Endodermal cell (in vitro differentiated cells): ENCODE measurements around the gene MACROD2. TPM values are rescaled to one million over a fixed set of nuclear protein-coding genes. Genes with fewer than 3 reads are reported as not detected.

Source experiments
- DNase-seq: peaks from one replicate; pipeline ENCODE4 v3.0.0-alpha.2; 2017
- H3K27ac ChIP-seq: 2 replicates; pipeline ENCODE4 v1.5.1; 2013; ENCODE audit warnings: mild to moderate bottlenecking, low read depth, low read length, moderate library complexity
- H3K27me3 ChIP-seq: 2 replicates; pipeline ENCODE4 v1.6.1; 2013; ENCODE audit warnings: mild to moderate bottlenecking, low read length, moderate library complexity; ENCODE audit not compliant: insufficient read depth, control insufficient read depth, poor library complexity, severe bottlenecking
- H3K36me3 ChIP-seq: 2 replicates; pipeline ENCODE4 v1.7.0; 2013; ENCODE audit warnings: mild to moderate bottlenecking, low read length, moderate library complexity; ENCODE audit not compliant: control insufficient read depth, insufficient read depth
- H3K4me1 ChIP-seq: one replicate; pipeline ENCODE4 v1.7.0; 2013; ENCODE audit warnings: low read length; ENCODE audit not compliant: control insufficient read depth, insufficient read depth
- H3K4me3 ChIP-seq: 2 replicates; pipeline ENCODE4 v1.5.1; 2013; ENCODE audit warnings: mild to moderate bottlenecking, low read length, moderate library complexity
- H3K9ac ChIP-seq: 2 replicates; pipeline ENCODE4 v1.6.1; 2013; ENCODE audit warnings: mild to moderate bottlenecking, low read length, moderate library complexity; ENCODE audit not compliant: poor library complexity, severe bottlenecking; ENCODE audit errors: extremely low read depth
- H3K9me3 ChIP-seq: 2 replicates; pipeline ENCODE4 v1.6.1; 2013; ENCODE audit warnings: mild to moderate bottlenecking, low read length, moderate library complexity; ENCODE audit not compliant: control insufficient read depth
- H3K27ac Mint-ChIP-seq: 2 replicates; pipeline ENCODE4 v1.8.0; 2020; ENCODE audit warnings: mixed read lengths
- H3K27me3 Mint-ChIP-seq: 2 replicates; pipeline ENCODE4 v1.8.0; 2021; ENCODE audit warnings: mild to moderate bottlenecking, mixed read lengths; ENCODE audit not compliant: insufficient read depth
- H3K36me3 Mint-ChIP-seq: 2 replicates; pipeline ENCODE4 v1.8.0; 2020; ENCODE audit warnings: low read depth, mixed read lengths
- H3K4me1 Mint-ChIP-seq: 2 replicates; pipeline ENCODE4 v1.8.0; 2020; ENCODE audit warnings: mixed read lengths
- H3K4me3 Mint-ChIP-seq: 2 replicates; pipeline ENCODE4 v1.8.0; 2020; ENCODE audit warnings: mild to moderate bottlenecking, moderate library complexity, mixed read lengths
- H3K9me3 Mint-ChIP-seq: 2 replicates; pipeline ENCODE4 v1.8.0; 2020; ENCODE audit warnings: mild to moderate bottlenecking, mixed read lengths
- CTCF ChIP-seq: fragments of 200-600 bp; sonication (generic); conservative IDR thresholded peaks from 2 replicates; pipeline ENCODE4 v1.5.0; 2021; ENCODE audit warnings: antibody characterized with exemption, mild to moderate bottlenecking
- whole genome bisulfite sequencing, 2 experiments: methylation state at CpG; one replicate each; pipeline versions ENCODE4 v1.1.5 to v1.1.7; 2013; ENCODE audit warnings: missing lambda C conversion rate in 2 of 2, mixed read lengths in 1 of 2; ENCODE audit not compliant: insufficient coverage in 1 of 2, insufficient read length in 1 of 2; 5-methylcytosine and 5-hydroxymethylcytosine counted together
- total RNA-seq, 2 donors: library from RNA; stranded (reverse); fragmentation: NEBNext Ultra II Directional in 1 of 2; extraction: Animal tissue kit (Norgen Biotek cat#: 25700) in 1 of 2; gene quantifications; 2 replicates in 1 of 2; 3 replicates in 1 of 2; pipeline ENCODE4 v1.2.1, GENCODE V29; 2021

MACROD2 gene
- total RNA-seq, 2 donors from 2014 or later = 2.3 to 4.8 TPM

- no peak for DNase-seq
- Histone ChIP-seq H3K9me3 (no peaks in the 10 kb centered on the region), H3K27me3 (no peaks in the 10 kb centered on the region), H3K4me1 (peaks cover 4% of the 10 kb centered on the region), H3K9ac (no peak overlapping the region), H3K36me3 (no peaks in the 10 kb centered on the region), H3K27ac (no peak overlapping the region), H3K4me3 (no peak overlapping the region)
- TF ChIP-seq CTCF = no peak
- Mint-ChIP-seq H3K27me3 (no peaks in the 10 kb centered on the region), H3K36me3 (no peaks in the 10 kb centered on the region), H3K27ac (no peak overlapping the region), H3K4me1 (peaks cover 9% of the 10 kb centered on the region), H3K9me3 (no peaks in the 10 kb centered on the region), H3K4me3 (no peak overlapping the region)
- WGBS, 2 experiments = 98 to 100% methylated on average over 2 to 3 of the region's 3 CpGs
Measured at GRCh38 chr20:14616003-14616402, 620.7 kb downstream of the MACROD2 start.

GRCh38 chr20:14617123-14617522 is 621.8 kb downstream of the MACROD2 start:
- DNase-seq = no peak
- no peaks in the 10 kb centered on the region for H3K27me3 ChIP-seq
- H3K4me1 Mint-ChIP-seq = peaks cover 6% of the 10 kb centered on the region
- no peak overlapping the region for H3K4me3 Mint-ChIP-seq
- WGBS, 2 experiments = 97% methylated on average over 2 of the region's 2 CpGs; no CpG with 5 or more reads in 1 of the 2 experiments
- no peaks in the 10 kb centered on the region for H3K9me3 ChIP-seq
- H3K9me3 Mint-ChIP-seq = no peaks in the 10 kb centered on the region
- no peak overlapping the region for H3K27ac Mint-ChIP-seq
- no peaks in the 10 kb centered on the region for H3K36me3 ChIP-seq
- H3K27me3 Mint-ChIP-seq = no peaks in the 10 kb centered on the region
- no peak overlapping the region for H3K27ac ChIP-seq
- H3K4me1 ChIP-seq = no peaks in the 10 kb centered on the region
- no peaks in the 10 kb centered on the region for H3K36me3 Mint-ChIP-seq
- H3K9ac ChIP-seq = no peak overlapping the region
- no peak for TF ChIP-seq CTCF
- H3K4me3 ChIP-seq = no peak overlapping the region

- 100% methylated on average over 1 of the region's 1 CpG for WGBS, 2 experiments
- no peaks in the 10 kb centered on the region for H3K36me3 ChIP-seq
- no peaks in the 10 kb centered on the region for H3K9me3 Mint-ChIP-seq
- H3K27ac Mint-ChIP-seq = no peak overlapping the region
- H3K4me3 Mint-ChIP-seq = no peak overlapping the region
- H3K9me3 ChIP-seq = no peaks in the 10 kb centered on the region
- no peaks in the 10 kb centered on the region for H3K4me1 ChIP-seq
- H3K9ac ChIP-seq = no peak overlapping the region
- peaks cover 2% of the 10 kb centered on the region for H3K4me1 Mint-ChIP-seq
- H3K36me3 Mint-ChIP-seq = no peaks in the 10 kb centered on the region
- no peak overlapping the region for H3K4me3 ChIP-seq
- no peak for TF ChIP-seq CTCF
- DNase-seq = no peak
- H3K27me3 ChIP-seq = no peaks in the 10 kb centered on the region
- no peak overlapping the region for H3K27ac ChIP-seq
- H3K27me3 Mint-ChIP-seq = no peaks in the 10 kb centered on the region
Measured at GRCh38 chr20:14619411-14619810, 624.1 kb downstream of the MACROD2 start.
